GM18520 (cell line): Measurements from ENCODE around the gene CA5A.
"Not testable (repeated sequence)": the region's sequence is repeated elsewhere in the genome, so short reads cannot be mapped to it uniquely, and the experiment has no call there.

Source experiments
- ATAC-seq: cut with Tn5 transposase; IDR thresholded peaks from one replicate; pipeline ENCODE4 v1.9.1; 2021; ENCODE audit not compliant: unreplicated experiment

The CA5A gene

DNA sequence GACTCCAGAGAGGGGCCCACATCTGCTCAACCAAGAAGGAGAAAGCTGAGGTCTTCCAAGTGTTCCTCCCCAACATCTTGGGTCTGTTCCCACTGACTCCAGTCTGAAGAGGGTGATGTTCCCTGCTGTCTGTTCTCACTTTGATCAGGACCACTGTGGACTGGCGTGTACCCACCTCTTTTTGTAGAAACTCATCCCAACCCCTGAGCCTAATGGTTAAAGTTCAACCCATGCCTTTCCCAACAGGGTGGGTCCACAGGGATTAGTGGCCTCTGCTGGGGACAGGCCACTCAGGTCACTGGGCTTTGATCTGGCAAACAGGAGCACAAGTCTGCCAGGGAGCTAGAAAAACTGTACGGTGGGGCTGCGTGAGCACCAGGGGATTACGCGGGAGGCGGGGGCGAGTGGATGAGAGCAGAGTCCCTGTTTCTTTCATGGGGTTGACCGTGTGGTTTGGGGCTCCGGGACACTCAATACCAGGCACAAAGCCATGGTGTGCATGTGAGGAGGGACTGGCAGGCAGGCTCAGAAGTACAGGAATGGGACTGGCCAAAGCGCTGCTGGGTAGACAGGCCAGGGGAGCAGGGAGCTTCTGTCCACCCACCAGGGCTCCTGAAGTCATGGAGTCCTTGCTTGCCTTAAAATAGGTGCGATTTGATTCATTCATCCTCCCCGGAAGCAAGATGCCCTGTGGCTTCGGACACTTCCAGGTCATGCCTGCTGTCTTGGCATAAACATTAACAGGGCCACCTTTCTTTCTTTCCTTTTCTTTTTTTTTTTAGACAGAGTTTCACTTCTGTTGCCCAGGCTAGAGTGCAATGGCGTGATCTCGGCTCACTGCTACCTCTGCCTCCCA, at the start of gene CA5A:
CA5A (minus strand) TSS at position 155 of the 856 bp plus-strand sequence; CDS start at position 76, 79 bp downstream.
- no peak for ATAC-seq

DNA sequence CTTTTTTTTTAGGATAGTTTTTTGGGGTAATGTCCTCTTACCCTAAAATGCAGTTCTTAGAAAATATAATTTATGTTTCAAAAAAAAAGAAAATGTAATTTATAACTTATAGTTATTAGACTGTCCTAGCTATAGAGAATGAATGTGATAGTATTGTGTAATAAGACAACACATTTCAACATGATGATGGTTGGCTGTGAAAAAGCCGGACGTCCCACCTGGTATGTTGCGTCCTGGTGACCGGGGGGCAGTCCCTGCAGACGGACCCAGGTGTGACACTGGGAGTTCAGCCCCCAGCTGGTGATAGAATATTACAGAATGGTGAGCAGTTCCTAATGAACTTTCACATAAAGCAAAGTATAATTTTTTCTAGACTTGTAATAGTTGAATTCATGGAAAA, 49.2 kb upstream of the CA5A start:
- not testable (repeated sequence) for ATAC-seq

DNA sequence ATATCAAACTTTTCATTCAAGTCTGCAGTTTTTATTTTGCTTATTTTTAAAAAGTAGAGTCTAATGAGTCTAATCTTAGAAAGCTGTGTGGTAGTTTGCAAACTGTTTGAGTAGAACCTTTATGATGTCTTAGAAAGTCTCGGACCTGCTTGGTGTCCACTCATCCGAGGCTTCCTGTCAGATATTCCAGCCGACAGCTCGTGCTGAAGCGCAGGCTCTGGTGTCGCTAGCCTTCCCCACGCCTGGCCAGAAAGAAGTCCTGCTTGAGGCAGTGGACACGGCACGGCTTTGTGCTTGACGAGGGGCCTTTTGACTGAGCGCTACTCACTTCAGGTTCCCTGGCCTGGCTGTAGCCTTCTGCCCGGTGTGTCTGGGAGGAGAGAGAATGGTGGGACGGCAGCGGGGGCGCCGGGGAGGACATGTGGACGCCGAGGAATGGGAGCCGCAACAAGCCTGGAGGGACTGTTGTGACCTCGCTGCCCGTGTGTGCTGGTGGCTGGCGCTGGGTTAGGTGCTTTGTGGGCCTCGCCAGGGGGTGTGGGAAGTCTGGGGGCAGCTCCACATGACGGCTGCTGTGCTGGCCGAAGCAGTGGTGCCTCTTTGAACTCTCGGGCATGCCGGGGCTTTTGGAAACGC, 48.4 kb upstream of the CA5A start:
- no peak for ATAC-seq

DNA sequence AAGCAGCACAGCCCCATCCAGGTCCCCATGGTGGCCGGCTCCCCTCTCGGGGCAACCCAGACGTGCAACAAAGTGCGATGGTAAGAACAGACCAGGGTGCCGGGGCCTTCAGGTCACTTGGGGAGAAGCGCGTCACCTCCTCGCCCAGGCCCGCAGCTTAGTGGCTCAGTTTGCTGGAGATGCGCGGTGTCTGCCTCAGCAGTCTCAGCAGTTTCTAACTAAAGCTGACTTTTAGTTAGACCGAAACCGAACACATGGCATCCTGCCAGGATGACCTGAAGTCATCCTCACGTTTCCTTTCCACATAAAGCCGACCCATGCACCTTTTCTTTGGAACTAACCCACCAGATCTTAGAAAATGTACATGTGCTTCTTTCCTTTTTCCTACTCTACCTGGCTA, 47.9 kb upstream of the CA5A start:
- not testable (repeated sequence) for ATAC-seq

DNA sequence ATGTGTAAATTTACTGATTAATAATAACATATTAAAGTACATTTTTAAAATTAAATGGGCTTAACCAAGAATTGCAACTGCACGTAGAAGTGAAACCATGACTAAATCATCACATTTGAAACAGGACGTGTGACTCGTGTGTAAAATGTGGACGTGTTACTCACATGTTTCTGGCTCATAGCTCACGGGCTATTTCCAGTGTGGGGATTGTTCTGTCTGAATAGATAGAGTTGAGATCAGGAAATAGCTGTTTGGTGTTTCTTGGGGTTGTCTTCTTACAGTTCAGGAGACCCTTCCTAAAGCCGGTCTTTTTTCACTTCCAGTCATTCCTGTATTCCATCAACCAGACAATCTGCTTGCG, 47.4 kb upstream of the CA5A start:
- not testable (repeated sequence) for ATAC-seq

DNA sequence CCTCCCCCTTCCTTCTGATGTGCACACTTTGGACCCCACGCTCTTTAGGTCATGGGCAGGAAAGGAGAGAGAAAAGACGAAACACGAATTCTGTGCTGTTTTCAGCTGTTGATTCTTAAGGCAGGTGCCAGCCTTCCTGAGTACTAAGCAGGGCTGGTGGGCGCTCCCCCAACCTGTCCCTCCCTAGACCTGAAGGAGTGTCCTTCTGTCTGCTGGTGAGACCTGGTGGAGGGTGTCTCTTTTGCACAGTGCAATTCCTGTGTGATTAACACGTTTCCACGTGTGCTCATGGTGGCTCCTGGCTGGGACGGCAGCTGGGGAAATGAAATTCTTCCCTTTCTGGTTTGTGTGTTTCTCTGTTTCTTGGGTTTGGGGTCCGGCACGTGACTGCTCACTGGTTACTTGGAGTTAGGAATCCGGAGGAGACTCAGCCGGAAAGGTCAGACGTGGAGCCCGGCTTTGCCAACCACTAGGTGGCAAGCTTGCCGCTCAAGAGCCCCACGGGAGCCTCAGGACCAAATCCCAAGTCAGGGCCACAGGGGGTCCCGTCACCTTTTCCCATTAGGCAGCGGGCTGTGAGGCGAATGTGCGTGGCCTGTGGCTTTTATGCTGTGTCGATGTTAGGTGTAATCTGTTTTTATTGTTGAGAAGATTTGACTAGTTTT, 46.9 kb upstream of the CA5A start:
- ATAC-seq, result not testable (repeated sequence)

DNA sequence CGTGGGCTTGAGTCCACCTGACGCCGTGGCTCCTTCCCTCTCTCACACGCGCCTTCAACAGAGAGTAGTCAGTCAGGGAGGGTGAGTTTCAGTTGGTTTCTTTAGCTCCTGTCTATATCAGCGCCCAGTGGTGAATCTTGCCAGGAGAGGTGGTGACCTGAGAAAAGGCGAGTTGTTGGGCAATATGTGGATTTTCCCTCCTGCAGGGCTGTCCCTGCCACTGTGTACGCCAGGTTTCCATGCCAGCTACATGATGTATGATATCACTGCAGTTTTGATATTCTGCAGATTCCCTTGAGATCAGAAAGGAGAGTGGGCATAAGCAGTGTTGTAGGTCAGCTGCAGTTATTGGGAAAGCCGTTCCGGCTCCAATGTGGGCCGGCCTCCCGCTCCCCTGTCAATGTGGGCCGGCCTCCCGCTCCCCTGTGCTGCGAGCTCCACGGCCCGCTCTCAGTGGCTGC, 46.3 kb upstream of the CA5A start:
- ATAC-seq, result no peak

DNA sequence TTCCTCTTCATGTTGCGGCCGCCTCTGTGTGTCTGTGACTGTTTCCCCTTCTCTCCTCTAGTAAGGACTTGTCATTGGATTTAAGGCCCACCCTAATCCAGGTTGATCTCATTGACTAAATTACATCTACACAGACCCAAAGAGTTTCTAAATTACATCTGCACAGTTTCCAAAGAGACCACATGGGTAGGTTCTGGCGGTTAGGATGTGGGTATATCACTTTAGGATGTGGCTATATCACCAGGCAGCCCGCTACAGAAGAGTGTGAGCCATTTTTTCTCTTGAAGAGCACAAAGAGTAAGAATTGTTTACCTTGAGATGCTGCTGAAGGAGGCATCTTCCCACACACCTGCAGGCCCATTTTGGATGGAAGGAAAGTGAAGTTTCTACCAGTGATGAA, 45.0 kb upstream of the CA5A start:
- not testable (repeated sequence) for ATAC-seq

DNA sequence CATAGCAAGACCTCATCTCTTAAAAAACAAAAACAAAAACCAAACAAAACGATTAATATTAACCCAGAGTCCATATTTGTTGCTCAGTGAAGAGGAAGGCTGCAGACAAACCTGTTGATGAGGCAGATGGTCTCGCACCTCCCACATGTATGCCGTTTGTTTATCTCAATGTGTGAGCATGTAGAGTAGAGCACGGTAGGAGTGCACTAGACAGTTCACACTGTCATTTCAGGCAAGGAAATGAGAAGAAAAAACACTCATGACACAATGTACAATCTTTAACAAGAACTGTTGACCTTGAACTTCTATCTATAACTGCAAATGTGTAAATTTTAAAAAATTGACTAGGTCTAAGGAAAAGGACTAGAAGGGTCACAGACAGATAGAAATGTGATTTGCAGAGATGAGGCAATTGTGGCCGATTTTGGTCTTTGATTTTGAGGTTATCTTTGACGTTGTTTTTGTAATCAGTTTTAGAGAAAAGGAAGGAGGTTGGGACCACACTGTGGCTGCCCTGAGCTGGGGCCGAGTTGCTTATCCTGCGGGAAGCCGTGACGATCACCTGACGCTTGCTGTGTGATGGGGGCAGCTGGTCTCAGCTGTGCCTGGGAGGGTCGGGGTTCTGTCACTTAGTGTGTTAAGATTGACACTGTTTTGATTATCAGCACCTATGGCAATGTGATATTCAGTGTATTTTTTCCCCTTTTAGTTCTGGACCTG, 43.7 kb upstream of the CA5A start:
- not testable (repeated sequence) for ATAC-seq

DNA sequence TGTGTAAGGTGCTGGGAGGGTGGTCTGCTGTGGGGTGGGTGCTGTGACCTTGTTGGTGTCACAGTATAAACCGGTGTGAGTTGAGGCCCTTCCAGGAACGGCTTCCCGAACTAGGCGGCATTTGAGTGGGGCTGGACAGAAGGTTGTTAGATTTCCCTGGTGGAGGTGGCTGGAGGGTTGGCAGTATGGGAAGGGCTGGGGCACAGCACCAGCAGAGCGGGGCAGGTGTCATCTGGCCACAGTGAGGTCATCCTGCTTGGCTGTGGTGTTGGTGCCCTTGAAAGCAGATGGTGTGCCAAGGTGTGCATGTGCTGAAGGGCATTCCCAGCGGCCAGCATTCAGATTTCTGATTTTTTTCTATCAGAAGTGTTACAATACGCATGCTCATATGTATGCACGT, 43.0 kb upstream of the CA5A start:
- no peak for ATAC-seq

DNA sequence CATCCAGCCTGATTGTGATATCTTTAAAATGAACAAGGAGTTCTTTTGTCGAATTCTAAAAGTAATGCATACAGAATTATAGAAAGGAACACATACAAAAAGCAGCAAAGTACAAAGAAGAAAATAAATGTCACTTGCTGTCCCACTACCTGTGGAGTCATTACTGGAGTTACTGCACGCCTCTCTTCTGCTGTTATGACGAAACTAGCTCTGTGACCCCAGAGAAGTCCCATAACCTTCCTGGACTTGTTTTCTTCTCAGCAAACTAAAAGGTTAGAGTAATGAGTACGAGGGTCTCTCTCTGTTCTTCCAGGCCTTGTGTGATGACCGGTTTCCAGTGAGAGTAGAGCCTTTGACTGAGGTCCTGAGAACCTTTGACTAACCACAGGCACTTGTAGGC, 41.8 kb upstream of the CA5A start:
- no peak for ATAC-seq

DNA sequence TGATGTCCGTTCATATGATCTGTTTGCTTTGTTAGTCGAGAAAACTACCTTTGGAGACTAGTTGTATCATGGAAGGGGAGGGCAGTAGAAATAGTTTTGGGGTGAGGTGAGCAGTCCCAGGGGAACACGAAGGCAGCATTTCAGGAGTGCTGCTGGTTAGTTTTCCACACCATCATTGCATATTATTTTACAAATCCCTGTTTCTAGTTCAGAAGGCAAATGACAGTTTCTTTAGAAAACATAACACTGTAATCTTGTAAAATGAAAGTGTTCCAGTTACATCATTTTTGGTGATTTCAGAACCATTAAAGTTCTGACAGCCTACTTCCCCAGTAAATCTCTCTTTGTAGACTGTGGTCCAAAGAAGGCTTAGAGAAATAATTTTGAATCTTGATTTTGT, 40.3 kb upstream of the CA5A start:
- no peak for ATAC-seq

DNA sequence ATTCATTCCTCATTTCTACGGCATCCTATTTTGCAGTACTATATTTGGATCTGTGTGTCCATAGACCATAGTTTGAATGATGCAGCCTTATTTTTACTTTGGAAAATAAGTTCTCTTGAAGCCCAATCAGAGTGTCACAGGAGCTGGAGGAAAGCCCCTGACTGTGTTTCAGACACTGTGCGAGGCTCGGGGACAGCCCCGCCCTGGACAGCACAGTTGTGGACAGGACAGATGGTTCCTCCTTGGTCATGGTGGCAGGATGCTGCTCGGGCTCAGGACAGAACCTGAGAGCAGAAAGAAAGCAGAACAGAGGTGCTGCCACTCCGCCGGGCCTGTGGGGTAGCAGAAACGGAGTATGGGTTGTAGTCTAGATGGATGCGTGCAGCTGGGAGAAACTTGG, 37.8 kb upstream of the CA5A start:
- no peak for ATAC-seq

DNA sequence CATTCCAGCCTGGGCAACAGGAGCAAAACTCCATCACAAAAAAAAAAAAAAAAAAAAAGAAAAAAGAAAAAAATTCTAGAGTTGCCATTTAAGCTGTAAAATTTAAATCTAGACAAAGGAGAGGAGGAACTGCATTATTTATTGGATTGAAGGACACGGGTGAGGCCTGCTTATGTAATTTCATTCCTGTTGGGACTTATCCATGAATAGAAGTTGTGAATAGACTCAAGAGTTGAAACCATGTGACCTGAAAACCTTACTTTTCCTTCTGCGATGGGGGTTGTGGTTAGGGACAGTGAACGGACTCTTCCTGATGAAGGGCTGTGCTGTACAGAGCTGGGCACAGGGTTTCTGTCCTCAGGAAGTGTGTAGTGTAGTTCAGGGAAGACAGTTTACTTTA, 37.4 kb upstream of the CA5A start:
- ATAC-seq, result no peak

DNA sequence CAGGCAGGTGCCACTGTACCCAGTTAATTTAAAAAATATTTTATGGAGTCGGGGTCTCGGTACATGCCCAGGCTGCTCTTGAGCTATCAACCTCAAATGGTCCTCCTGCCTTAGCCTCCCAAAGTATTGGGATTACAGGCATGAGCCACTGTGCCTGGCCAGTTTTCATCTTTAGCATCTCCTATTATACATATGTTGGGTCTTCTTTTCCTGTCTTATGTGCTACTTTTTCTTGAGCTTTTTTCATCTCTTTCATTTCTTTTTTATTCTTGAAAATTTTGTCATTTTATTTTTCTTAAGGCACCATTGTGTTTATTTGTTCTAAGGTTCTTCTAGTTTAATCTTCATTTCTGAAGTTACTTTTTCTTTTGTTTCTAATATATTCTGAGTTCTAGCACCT, 35.6 kb upstream of the CA5A start:
- ATAC-seq, result no peak

DNA sequence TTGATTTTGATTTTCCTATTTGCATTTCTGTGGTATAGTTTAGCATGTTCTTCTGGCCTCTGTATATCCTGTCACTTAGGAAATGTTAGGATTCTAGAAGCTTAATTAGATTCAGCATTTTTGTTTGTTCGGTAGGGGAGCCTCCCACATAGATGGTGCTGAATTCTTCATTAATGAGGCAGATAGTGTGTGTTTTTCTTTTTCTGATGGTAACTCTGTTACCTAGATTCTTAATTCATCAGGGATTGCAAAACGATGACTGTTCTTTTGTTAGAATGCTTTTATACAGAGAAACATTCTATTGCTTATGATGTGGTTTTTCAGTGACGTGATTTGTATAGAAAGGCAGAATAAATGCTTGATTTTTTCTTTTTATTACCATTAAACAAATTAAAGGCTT, 33.9 kb upstream of the CA5A start:
- no peak for ATAC-seq

DNA sequence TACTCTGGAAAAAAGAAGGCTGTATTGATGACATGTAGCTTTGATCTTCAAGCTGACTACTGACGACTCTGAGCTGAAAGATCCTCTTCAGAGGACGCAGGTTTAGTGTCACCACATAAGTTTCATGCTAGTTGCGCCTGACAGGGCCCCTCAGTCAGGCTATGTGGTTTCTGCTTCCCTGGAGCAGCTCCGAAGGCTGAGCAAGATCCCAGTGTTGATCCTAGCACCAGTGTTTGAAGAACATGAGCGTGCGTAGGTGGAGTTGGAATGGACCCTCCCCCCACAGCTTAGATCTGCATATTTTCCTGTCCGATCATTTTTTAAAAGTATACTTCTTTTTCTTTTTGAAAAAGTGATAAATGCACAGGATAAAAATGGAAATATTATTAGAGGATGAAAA, 32.2 kb upstream of the CA5A start:
- no peak for ATAC-seq

DNA sequence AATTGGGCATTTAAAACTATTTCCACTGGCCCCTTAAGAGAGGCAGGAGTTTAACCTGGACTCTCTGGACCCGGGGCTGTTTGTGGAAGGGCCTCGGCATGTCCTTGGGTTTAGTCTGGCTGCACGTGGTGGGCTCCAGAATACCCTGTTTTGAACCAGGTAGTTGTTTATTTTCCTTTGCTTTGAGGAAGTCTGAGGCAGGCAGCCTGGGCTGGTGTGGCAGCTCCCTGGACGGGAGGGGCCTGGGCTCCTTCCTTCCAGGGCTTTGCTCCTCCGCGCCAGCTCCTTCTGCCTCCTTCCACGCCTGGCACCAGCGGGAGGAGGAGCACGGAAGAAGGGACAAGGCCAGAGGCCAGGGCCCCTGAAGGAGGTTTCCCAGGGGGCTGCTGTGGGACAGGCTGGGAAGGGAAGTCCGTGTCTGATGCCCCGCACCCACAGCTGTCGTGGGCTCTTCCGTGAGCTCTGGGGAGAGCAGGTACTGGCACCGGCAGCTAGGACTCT, 30.4 kb upstream of the CA5A start:
- no peak for ATAC-seq

DNA sequence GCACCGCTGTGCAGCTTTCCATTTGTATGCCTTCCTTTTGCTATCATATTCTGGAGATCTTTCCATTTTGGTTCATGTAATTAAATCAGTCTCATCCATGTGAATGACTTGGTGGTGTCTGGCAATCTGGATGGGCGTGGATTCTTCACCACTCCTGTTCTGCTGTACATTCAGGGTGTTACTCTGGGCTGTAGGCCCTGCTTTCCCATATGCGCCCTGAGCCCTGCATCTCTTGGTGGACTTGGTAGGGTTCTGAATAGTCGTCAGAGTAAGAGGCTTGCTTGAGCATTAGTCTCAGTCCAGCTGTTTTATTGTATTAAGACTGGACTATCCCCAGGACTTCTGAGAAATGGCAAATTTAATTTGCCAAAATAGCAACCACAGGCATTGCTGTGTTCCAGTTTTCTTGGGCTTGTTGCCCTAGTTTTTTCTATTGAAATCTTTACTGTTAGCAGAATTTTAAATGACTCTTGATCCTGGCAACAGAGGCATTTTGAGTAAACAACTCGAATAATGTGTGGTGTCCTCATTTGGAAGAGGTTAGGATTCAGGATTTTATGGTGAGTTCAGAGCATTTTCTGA, 29.8 kb upstream of the CA5A start:
- no peak for ATAC-seq

DNA sequence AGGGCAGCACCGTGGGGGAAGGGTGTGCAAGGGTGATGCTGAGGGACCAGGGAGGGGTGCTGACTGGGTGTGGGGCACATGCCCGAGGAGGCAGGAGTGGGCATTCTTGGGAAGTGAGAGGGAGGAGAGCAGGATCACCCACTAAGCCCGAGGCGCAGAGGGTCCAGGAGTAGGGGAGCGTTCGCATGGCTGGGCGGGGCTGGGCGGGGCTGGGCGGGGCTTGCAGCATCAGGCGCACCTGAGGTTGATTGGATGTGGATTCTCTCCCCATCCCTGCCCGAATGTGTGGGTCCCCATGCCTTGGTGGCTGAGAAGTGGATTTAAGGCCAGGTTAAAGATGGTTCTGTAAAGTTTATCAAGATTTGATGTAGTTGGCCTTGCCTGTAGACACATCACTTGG, 29.1 kb upstream of the CA5A start:
- ATAC-seq, result no peak
